WTC11 (cell line): ENCODE results near the gene COMMD10.

ENCODE experiments used
- ELF4 ChIP-seq: sonication (generic); formaldehyde crosslinking; IDR thresholded peaks from 2 replicates; pipeline ENCODE4 v1.8.1; 2022; ENCODE audit warnings: low read depth, mild to moderate bottlenecking, moderate library complexity, missing genetic modification reagents
- FOXK1 ChIP-seq: sonication (generic); formaldehyde crosslinking; IDR thresholded peaks from 2 replicates; pipeline ENCODE4 v1.8.0; 2022; ENCODE audit warnings: mild to moderate bottlenecking, moderate library complexity, missing genetic modification reagents
- JUN ChIP-seq: sonication (generic); formaldehyde crosslinking; IDR thresholded peaks from 2 replicates; pipeline ENCODE4 v1.8.0; 2023; ENCODE audit warnings: mild to moderate bottlenecking, missing genetic modification reagents
- MAX ChIP-seq: sonication (generic); formaldehyde crosslinking; IDR thresholded peaks from 2 replicates; pipeline ENCODE4 v1.8.0; 2022; ENCODE audit warnings: mild to moderate bottlenecking, missing genetic modification reagents
- TF ChIP-seq, protein P1 (sequence below): sonication (generic); formaldehyde crosslinking; IDR thresholded peaks from 2 replicates; pipeline ENCODE4 v1.8.1; 2023; ENCODE audit warnings: mild to moderate bottlenecking, missing genetic modification reagents, moderate library complexity
- TF ChIP-seq, protein P2 (sequence below): fragments of 200-600 bp; IDR thresholded peaks from 2 replicates; pipeline ENCODE4 v1.8.0; 2022; ENCODE audit warnings: antibody characterized with exemption

- TF ChIP-seq, protein P1, sequence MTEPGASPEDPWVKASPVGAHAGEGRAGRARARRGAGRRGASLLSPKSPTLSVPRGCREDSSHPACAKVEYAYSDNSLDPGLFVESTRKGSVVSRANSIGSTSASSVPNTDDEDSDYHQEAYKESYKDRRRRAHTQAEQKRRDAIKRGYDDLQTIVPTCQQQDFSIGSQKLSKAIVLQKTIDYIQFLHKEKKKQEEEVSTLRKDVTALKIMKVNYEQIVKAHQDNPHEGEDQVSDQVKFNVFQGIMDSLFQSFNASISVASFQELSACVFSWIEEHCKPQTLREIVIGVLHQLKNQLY: no peak
- TF ChIP-seq, protein P2, sequence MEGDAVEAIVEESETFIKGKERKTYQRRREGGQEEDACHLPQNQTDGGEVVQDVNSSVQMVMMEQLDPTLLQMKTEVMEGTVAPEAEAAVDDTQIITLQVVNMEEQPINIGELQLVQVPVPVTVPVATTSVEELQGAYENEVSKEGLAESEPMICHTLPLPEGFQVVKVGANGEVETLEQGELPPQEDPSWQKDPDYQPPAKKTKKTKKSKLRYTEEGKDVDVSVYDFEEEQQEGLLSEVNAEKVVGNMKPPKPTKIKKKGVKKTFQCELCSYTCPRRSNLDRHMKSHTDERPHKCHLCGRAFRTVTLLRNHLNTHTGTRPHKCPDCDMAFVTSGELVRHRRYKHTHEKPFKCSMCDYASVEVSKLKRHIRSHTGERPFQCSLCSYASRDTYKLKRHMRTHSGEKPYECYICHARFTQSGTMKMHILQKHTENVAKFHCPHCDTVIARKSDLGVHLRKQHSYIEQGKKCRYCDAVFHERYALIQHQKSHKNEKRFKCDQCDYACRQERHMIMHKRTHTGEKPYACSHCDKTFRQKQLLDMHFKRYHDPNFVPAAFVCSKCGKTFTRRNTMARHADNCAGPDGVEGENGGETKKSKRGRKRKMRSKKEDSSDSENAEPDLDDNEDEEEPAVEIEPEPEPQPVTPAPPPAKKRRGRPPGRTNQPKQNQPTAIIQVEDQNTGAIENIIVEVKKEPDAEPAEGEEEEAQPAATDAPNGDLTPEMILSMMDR: no peak
- TF ChIP-seq ELF4 (no peak), FOXK1 (no peak), JUN (no peak), MAX (CRISPR knock-in tag) (no peak)
Measured at GRCh38 chr5:116291271-116291670, 206.4 kb downstream of the COMMD10 start.
